Neural cell (in vitro differentiated cells): ENCODE results near the gene IFNA21.

ENCODE experiments used
- CTCF ChIP-seq: fragments of 450-650 bp; IDR thresholded peaks from 2 replicates; pipeline ENCODE4 v1.5.1; 2014; ENCODE audit warnings: antibody characterized with exemption, mild to moderate bottlenecking, moderate library complexity; ENCODE audit not compliant: poor library complexity, severe bottlenecking
- MXI1 ChIP-seq: fragments of 450-650 bp; conservative IDR thresholded peaks from 2 replicates; pipeline ENCODE4 v1.6.1; 2014; ENCODE audit warnings: antibody characterized with exemption, mild to moderate bottlenecking; ENCODE audit not compliant: poor library complexity, severe bottlenecking
- POLR2AphosphoS5 ChIP-seq: IDR thresholded peaks from 2 replicates; pipeline ENCODE4 v1.6.1; 2012

- TF ChIP-seq POLR2AphosphoS5 (no peak), CTCF (no peak), MXI1 (no peak)
Measured at GRCh38 chr9:21119093-21119770, 47.2 kb downstream of the IFNA21 start.
